ENCODE results near the gene ALKBH4. TPM values are rescaled to one million over a fixed set of nuclear protein-coding genes. Genes with fewer than 3 reads are reported as not detected.
"Not testable (repeated sequence)": the region's sequence is repeated elsewhere in the genome, so short reads cannot be mapped to it uniquely, and the experiment has no call there.

The ALKBH4 gene
- total RNA-seq, 1 experiment from 2014 or later: 26.4 TPM

DNA sequence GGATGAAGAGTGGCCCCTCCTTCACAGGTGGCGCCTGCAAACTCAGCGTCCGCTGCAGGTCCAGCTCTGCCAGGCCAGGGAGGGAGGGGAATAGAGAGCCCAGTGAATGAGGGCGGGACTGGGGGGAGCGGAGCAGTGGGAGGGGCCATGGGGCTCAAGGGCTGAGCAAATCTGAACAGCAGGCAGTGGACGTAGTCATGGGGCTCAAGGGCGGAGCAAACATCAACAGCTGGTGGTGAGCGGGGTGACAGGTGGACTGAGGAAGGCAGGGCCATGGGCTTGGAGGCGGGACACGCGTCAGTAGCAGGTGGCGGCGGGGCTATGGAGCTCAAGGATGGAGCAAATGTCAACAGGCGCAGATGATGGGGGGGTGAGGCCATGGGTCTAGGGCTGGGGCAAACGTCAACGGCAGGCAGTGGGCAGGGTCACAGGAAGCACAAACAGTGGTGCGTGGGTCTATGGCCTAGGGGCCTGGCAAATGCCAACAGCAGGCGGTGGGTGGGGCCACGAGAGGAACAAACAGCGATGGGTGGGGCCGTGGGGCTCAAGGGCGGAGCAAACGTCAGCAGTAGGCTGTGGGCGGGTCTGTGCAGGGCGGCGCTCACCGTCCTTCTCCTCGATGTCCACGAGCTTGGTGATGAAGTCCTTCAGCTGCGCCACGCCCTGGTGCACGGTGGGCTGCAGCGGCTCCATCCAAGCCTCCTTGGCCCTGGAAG is 28.7 kb upstream of the ALKBH4 start:
- H3K9me3 ChIP-seq (replicated peaks); H3K36me3 ChIP-seq; H3K27me3 ChIP-seq (replicated peaks); H3K4me3 ChIP-seq; H3K27ac ChIP-seq; H3K4me1 ChIP-seq (replicated peaks): not testable (repeated sequence)
- DNase-seq (ENCODE audit: low read depth in 1 of 2, low spot score in 2 of 2): peak in 1 of 2 experiments; percentile 36

- not testable (repeated sequence) for H3K36me3 ChIP-seq; H3K9me3 ChIP-seq (replicated peaks); H3K27me3 ChIP-seq (replicated peaks); H3K4me3 ChIP-seq; H3K4me1 ChIP-seq (replicated peaks); H3K27ac ChIP-seq
- peak in 1 of 2 experiments; percentile 83 for DNase-seq (ENCODE audit: low read depth in 1 of 2, low spot score in 2 of 2)
These were observed 25.9 kb upstream of the ALKBH4 start for GRCh38 chr7:102490529-102491075.

- not testable (repeated sequence) for H3K4me3 ChIP-seq; H3K27me3 ChIP-seq (replicated peaks); H3K36me3 ChIP-seq; H3K9me3 ChIP-seq (replicated peaks); H3K4me1 ChIP-seq (replicated peaks); H3K27ac ChIP-seq; DNase-seq (ENCODE audit: low read depth in 1 of 2, low spot score in 2 of 2)
These were observed 19.7 kb upstream of the ALKBH4 start for GRCh38 chr7:102484317-102484716.

DNA sequence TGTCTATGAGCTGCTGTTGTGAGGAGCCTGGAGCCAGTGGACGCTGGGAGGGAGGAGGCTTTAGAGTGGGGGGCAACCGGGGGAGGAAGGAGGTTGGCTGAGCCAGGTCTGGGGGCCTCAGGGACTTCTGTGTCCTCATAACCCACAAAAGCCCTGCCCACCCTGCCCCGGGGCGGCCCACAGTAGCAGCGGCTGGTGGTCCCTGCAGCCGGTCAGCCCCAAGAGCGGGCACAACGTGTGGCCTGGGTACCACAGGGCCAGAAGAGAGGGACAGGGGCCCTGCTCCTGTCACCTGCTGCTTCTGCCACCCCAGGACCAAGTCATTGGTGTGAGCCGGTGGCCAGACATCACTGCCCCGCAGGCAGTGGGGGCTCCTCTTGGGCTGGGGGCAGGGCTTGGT is 17.3 kb upstream of the ALKBH4 start:
- not testable (repeated sequence) for H3K27ac ChIP-seq; H3K36me3 ChIP-seq; H3K9me3 ChIP-seq (replicated peaks); DNase-seq (ENCODE audit: low read depth in 1 of 2, low spot score in 2 of 2); H3K4me3 ChIP-seq; H3K4me1 ChIP-seq (replicated peaks); H3K27me3 ChIP-seq (replicated peaks)

DNA sequence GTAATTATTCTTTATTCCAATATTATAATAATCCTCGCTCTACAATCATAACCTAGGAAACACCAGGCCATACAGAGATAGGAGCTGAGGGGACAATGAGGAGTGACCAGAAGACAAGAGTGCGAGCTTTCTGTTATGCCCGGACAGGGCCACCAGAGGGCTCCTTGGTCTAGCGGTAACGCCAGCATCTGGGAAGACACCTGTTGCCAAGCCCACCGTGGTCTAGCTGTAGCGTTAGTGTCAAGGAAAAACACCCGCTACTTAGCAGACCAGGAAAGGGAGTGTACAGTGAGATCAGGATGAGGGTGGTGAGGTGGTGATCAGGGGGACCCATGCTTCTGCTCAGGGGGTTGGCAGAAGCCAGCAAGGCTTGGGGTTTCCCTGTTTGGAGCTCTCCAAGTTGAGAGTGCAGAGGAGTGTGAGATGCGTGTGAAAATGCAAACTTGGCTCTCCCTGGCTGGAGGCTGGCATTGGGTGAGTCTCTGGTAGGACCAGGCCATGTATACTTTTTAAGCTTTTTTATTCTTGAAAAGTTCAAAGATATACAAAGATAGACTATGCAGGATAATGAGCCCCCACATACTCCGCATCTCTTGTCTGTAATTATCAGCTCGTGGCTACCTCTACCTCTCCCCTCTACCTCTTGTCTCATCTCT is 15.4 kb upstream of the ALKBH4 start:
- not testable (repeated sequence) for H3K9me3 ChIP-seq (replicated peaks); H3K4me3 ChIP-seq; H3K4me1 ChIP-seq (replicated peaks); H3K27me3 ChIP-seq (replicated peaks); H3K27ac ChIP-seq; H3K36me3 ChIP-seq
- peak in 1 of 2 experiments; percentile 56 for DNase-seq (ENCODE audit: low read depth in 1 of 2, low spot score in 2 of 2)

GRCh38 chr7:102479209-102479584 is 14.5 kb upstream of the ALKBH4 start:
- H3K27me3 ChIP-seq (replicated peaks); DNase-seq (ENCODE audit: low read depth in 1 of 2, low spot score in 2 of 2); H3K9me3 ChIP-seq (replicated peaks); H3K4me3 ChIP-seq; H3K27ac ChIP-seq; H3K4me1 ChIP-seq (replicated peaks); H3K36me3 ChIP-seq: not testable (repeated sequence)

DNA sequence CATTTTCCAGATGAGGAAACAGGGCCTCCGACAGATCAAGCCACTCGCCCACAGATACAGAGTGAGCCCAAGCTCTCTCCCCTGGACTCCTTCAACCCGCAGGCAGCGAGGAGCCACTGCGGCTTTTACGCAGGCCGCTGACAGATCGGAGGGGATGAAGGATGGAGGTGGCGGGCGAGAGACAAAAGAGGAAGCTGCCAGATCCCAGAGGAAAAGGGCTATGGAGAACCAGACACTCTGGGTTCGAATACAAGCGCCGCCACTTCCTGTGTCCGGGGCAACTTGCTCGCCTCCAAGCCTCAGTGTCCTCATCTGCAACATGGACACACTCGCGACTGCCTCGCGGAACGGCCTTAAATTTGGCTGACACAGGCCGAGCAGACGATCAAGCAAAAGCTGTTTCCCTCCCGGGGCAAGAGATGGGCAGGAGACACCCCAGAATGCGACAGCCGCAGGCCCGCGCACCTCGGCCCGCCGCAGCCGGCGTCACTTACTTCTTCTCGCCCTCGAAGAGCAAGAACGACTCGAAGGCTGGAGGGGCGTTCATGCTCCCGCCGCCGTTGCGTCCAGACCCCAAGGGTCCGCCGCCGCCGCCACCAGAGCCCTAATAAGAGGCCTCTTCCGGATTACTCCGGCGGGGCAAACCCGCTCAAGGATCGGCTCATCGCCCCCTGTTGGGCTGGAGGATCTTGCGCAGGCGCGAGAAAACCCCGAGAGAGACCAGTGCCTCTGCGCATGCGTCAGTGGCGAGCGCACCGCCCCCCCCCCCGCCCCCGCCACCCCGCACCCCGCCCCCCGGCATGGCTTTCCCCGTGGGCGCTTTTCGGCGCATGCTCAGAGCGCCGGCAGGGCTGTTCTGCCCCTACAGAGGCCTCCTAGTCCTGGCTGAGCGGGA is 13.9 kb upstream of the ALKBH4 start, which contains the start of gene POLR2J:
Gene POLR2J, minus strand, starts transcription at position 609 of the 895 bp plus-strand sequence. Its CDS starts 62 bp downstream, at position 547.
- not testable (repeated sequence) for H3K27me3 ChIP-seq (replicated peaks); H3K4me1 ChIP-seq (replicated peaks); H3K36me3 ChIP-seq; H3K27ac ChIP-seq; H3K9me3 ChIP-seq (replicated peaks)
- peak within 1 kb of the TSS; percentile 43 for H3K4me3 ChIP-seq
- DNase-seq (ENCODE audit: low read depth in 1 of 2, low spot score in 2 of 2): peak; percentile 64 to 92

DNA sequence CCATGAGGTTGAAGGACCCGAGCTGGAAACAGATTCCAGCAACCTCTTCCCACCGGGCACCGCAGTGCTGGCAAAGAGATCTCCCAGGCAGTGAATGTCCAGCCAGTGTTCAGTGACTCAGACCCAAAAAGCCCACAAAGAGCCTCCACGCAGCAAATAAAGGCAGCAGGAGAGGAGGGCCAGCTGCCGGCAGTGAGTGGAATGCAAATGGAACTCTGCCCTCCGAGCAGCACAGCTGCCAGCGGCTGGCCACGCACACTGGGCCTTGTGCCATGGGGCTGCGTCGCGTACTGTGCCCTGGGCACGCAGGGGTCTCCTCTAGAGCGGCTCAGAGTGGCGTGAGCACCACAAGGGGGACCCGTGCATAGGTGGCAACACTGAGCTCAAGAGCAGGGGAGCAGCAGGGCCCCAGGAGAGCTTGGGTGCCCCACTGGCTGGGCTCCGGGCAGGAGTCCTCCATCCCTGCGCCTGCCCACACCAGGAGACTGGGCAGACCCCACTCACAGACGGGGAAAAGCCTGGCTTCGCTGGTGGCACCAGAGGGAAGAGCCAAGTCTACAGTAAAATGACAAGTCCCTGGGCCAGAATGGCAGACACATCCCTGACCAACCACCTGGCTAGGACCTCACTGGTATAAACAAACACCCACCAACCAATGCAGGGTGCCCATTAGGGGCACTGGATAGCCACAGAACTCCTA is 10.2 kb upstream of the ALKBH4 start:
- DNase-seq (ENCODE audit: low read depth in 1 of 2, low spot score in 2 of 2): not testable (repeated sequence)

GRCh38 chr7:102474116-102474515 is 9.5 kb upstream of the ALKBH4 start:
- not testable (repeated sequence) for H3K27me3 ChIP-seq (replicated peaks); H3K4me1 ChIP-seq (replicated peaks); DNase-seq (ENCODE audit: low read depth in 1 of 2, low spot score in 2 of 2); H3K27ac ChIP-seq; H3K4me3 ChIP-seq; H3K9me3 ChIP-seq (replicated peaks)
- H3K36me3 ChIP-seq: peaks cover 48% of the 10 kb centered on the region

More for the DNA sequence above, 10.2 kb upstream of the ALKBH4 start:
- not testable (repeated sequence) for H3K9me3 ChIP-seq (replicated peaks); H3K4me3 ChIP-seq; H3K27me3 ChIP-seq (replicated peaks); H3K4me1 ChIP-seq (replicated peaks); H3K27ac ChIP-seq
- peaks cover 40% of the 10 kb centered on the region for H3K36me3 ChIP-seq

- no peak overlapping the region for H3K4me3 ChIP-seq
- H3K27me3 ChIP-seq (replicated peaks): no peaks in the 10 kb centered on the region
- H3K27ac ChIP-seq: no peak overlapping the region
- DNase-seq (ENCODE audit: low read depth in 1 of 2, low spot score in 2 of 2): no peak
- H3K9me3 ChIP-seq (replicated peaks): no peaks in the 10 kb centered on the region
- H3K4me1 ChIP-seq (replicated peaks): no peaks in the 10 kb centered on the region
- H3K36me3 ChIP-seq: peaks cover 54% of the 10 kb centered on the region
These were observed 8.8 kb upstream of the ALKBH4 start for GRCh38 chr7:102473271-102473991.

GRCh38 chr7:102472126-102473041 is 7.7 kb upstream of the ALKBH4 start:
- DNase-seq (ENCODE audit: low read depth in 1 of 2, low spot score in 2 of 2): no peak
- H3K4me1 ChIP-seq (replicated peaks): no peaks in the 10 kb centered on the region; the same call in 1 of the 2 replicates

DNA sequence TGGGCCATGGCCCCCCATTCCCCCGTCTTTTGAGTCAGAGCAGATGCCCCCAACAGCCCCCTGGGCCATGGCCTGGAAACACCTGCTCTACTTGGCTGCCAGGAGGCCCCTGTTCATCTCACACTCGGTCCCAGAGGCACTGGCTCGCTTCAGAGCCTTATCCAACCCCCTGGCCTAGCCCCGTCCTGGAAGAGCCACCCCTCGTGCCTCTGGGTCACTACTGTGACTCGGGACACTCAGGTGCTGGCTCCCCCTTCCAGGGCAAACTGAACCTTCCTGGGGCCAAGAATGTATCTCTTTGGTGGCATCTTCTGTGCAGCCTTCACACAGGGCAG is 7.1 kb upstream of the ALKBH4 start:
- no peak for DNase-seq (ENCODE audit: low read depth in 1 of 2, low spot score in 2 of 2)
- Histone ChIP-seq H3K36me3 (peaks cover 71% of the 10 kb centered on the region), H3K27me3 (replicated peaks) (no peaks in the 10 kb centered on the region), H3K4me1 (replicated peaks) (no peaks in the 10 kb centered on the region; the same call in 1 of the 2 replicates), H3K4me3 (no peak overlapping the region), H3K9me3 (replicated peaks) (no peaks in the 10 kb centered on the region), H3K27ac (no peak overlapping the region)

More at GRCh38 chr7:102472126-102473041, 7.7 kb upstream of the ALKBH4 start:
- Histone ChIP-seq H3K9me3 (replicated peaks) (no peaks in the 10 kb centered on the region), H3K4me3 (no peak overlapping the region), H3K27me3 (replicated peaks) (no peaks in the 10 kb centered on the region), H3K36me3 (peaks cover 65% of the 10 kb centered on the region), H3K27ac (no peak overlapping the region)
